T-helper 1 cell treated with Interleukin-12 subunit alpha and Interleukin-12 subunit beta and Interleukin-4 antibody, amounts not matched to agents 30 ng/mL and 1 ng/mL, for 36 hours (primary cell): Measurements from ENCODE around the gene TMEM240. TPM values are rescaled to one million over a fixed set of nuclear protein-coding genes. Genes with fewer than 3 reads are reported as not detected.

Experiments
- intact Hi-C: fragments of 100-400 bp; cut with micrococcal nuclease; formaldehyde crosslinking; loops from one replicate; pipeline ENCODE4 v1.15.1; 2024
- total RNA-seq: library from RNA; stranded (reverse); gene quantifications from 2 replicates; pipeline ENCODE4 v1.2.3, GENCODE V29; 2022

The TMEM240 gene
- total RNA-seq = 0.39 and 0.63 TPM in 2 replicates

DNA sequence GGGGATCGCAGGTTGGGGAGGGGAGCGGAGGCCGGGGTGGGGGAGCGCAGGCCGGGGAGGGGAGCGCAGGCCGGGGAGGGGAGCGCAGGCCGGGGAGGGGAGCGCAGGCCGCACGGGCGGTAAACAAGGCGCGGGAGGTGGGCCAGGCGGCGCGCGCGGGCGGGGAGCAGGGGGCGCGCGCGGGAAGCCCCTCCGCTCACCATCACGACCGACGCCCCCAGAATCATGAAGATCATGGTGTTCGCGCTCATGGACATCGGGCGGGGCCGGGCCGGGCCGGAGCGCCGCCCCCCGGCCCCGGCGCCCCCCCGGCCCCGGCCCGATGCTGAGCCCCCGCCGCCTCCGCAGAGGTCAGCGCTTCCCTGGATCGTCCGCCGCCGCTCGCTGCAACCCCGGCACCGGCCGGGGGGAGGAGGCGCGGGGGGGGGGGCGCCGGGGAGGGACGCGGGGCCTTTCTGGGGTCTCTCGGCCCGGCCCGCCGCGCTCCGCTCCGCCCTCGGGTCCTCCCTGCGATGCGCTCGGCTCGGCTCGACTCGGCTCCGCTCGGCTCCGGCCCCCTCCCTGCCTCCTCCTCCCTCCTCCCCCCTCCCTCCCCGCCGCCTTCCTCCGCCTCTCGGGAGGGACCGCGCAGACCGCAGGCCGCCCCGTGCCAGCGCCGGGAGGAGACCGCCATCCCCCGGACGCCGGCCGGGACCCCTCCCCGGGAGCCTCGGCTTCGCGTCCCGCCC is at the start of gene TMEM240:
TSS of gene TMEM240 (minus strand) at position 535 of the 728 bp plus-strand sequence. CDS start at position 257, 278 bp downstream.
- intact Hi-C loops = no loop called here

DNA sequence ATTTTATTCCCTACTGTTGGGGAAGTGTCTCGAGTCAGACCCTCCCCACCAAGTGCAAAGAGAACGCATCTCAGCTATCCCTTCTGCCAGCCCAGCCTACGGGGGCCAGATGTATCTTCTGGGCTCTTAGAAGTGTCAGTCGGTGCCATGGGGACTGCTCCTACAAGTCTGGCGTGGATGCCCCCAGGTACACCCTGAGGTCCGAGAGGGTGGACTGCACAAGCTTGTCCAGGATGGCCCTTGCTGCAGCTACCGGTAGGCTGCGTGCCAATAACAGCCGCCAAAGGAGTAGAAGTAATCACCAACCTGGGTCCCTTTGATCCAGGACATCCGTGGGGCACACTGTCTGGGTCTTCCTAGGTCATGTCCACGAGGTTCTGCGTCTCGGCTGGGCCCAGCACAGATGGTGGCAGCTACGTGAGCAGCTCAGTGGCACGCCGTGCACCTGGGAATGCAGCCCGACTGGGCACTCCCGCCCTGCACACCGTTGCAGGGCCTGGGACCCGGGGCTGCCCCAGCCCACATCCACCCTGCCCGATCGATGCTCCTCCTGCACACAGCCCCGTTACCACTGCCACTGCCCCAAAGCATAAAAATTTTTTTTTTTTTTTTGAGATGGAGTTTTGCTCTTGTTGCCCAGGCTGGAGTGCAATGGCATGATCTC is 43.1 kb upstream of the TMEM240 start:
- intact Hi-C loops = no loop called here

DNA sequence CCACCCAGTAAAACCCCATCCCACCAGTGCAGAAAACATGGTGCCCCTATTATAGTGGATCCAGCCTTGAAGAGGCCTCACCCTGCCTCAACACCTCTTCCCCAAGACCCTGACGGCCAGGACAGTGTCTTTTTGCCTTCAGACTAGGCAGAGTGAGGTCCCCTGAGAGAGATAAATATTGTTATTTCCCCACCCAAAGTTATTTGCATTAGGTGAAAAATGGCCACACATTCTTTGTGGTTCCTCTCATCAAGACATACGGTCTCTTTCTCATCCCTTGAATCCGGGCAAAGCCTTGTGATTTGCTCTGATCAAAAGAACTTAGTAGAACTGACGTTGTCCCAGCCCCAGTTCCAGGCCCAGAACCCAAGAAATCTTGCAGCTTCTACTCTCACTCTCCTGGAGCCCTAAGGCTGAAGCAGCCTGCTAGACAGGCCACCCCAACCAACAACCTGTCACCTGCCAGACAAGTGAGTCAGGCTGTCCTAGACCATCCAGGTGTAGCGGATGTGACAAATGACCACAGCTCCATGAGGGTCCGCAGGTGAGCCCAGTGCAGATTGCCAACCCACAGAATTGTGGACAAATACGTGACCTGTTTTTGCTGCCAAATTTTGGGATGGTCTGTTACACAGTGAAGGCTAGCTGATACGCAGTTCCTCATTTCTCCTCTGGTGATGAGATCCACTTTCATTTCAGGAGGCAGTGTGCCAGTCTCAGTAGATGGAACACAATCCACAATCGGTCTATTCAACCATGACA is 42.3 kb upstream of the TMEM240 start:
- intact Hi-C loops = no loop called here

- intact Hi-C loops = loop anchor here (10.0 kb wide), 1 partner anchor 146 kb away; the partner anchor contains the start of gene CDK11A
Measured at GRCh38 chr1:1578371-1578940, 38.0 kb upstream of the TMEM240 start.

- intact Hi-C loops = loop anchor here (10.0 kb wide), 1 partner anchor 147 kb away; the partner anchor contains the start of gene CDK11A
Measured at GRCh38 chr1:1577367-1578011, 37.1 kb upstream of the TMEM240 start.

DNA sequence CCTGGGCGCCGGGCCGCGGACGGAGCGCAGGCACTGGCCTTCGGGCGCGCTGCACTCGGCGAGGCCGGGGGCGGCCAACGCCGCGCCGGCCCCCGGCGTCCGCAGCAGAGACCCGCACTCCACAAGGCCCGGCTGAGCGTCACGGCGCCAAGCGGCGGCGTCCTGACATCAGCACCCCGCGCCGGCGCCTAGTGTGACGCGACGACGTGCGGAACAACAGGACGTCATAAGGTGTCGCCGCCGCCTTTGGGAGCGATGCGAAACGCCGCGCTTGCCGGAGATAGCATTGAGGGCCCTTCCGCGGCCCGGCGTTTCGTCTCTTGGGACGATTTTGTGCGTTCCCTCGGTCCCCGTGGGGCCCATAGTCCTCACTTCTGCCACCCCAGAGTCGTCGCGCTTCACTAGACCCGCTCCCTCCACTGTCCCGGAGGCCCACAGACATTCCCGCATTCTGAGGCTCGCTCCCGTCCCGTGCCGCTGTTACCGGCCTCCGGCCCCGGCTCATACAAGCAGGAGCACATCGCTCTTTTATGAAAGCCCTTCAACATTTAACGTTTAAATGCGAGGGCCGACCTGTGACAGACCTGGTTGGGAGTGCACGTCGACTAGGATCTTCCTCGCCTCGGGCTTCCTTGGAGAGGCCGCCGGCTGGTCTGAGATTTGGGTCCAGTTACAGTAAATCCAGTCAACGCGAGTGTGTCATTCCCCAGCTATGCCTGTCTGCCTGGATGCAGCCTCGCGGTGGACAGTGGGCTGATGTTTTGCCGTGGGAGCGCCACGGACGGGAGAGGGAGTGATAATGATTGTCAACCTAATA is 34.5 kb upstream of the TMEM240 start, which contains the start of gene SSU72:
TSS of gene SSU72 (minus strand) at position 143 of the 817 bp plus-strand sequence. CDS start 306 bp downstream, outside the sequence.
- intact Hi-C loops = loop anchor here (1.0 to 10.0 kb wide), 8 partner anchors 40 to 200 kb away; partner anchors contain the start of genes ATAD3B, AURKAIP1, CDK11A and CDK11B

DNA sequence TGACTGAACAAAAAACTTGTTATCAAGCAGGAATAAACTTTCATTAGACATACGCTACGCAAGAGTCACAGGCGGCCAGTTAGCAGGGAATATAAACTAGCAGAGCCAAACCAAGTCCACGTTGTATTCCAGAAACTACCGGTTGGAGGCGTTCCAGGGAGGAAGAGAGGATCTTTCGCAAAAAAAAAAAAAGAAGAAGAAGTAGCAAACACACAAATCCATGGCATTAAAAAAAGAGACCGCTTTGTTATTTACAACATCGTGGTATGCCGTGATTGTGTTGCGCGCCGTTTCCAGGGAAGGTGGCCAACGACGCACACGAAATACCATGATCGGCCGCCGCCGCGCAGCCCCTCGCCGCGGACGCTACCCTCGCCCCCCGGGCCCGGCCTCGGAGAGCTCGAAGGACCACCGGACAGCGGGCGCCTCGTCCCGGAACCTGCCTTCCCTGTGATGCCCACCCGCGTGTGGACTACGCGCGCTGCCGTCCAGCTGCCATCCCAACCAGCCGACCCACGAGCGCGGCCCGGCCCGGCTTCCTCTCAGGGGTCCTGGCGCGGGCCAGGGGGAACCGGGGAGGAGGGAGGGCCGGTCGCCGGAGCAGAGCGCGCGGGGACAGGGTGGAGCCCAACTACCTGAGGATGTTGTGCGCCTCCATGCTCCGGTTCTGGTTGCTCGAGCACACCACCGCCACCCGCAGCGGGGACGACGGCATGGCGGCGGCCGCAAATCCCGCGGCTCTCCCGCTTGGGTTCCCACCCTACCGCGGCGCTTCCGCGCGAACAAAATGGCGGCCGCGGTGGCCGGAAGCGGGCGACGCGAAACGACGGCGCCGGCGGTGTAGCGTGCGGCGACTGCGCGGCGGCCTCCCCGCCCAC is 33.7 kb upstream of the TMEM240 start:
- intact Hi-C loops = loop anchor here (1.0 to 10.0 kb wide), 6 partner anchors 41 to 167 kb away; partner anchors contain the start of genes CDK11A, CDK11B, MIB2 and MRPL20

- intact Hi-C loops = no loop called here
Measured at GRCh38 chr1:1569341-1569740, 28.9 kb upstream of the TMEM240 start.

GRCh38 chr1:1567891-1568291 is 27.5 kb upstream of the TMEM240 start:
- intact Hi-C loops = no loop called here

- intact Hi-C loops = no loop called here
Measured at GRCh38 chr1:1567152-1567875, 26.9 kb upstream of the TMEM240 start.

- intact Hi-C loops = no loop called here
Measured at GRCh38 chr1:1565340-1565739, 24.9 kb upstream of the TMEM240 start.

- intact Hi-C loops = no loop called here
Measured at GRCh38 chr1:1564268-1564667, 23.8 kb upstream of the TMEM240 start.

GRCh38 chr1:1563688-1564087 is 23.3 kb upstream of the TMEM240 start:
- intact Hi-C loops = no loop called here

GRCh38 chr1:1562556-1563195 is 22.3 kb upstream of the TMEM240 start:
- intact Hi-C loops = no loop called here

- intact Hi-C loops = no loop called here
Measured at GRCh38 chr1:1561801-1562470, 21.5 kb upstream of the TMEM240 start.

GRCh38 chr1:1560178-1560577 is 19.8 kb upstream of the TMEM240 start:
- intact Hi-C loops = no loop called here

- intact Hi-C loops = no loop called here
Measured at GRCh38 chr1:1559066-1559465, 18.6 kb upstream of the TMEM240 start.
